GM13977 (cell line): ENCODE data around the gene ZNF804A.
A peak's percentile ranks its signal among the peaks of the same experiment; 100 is the strongest.

Experiments
- DNase-seq: peaks from one replicate; pipeline ENCODE4 v3.0.0; 2012; ENCODE audit warnings: low spot score
- in situ Hi-C: fragments of 300-500 bp; cut with MboI; formaldehyde crosslinking; loops from one replicate; pipeline ENCODE4 v1.12.0; 2022; ENCODE audit warnings: low sequenced_read_pairs, low pct_unique_long_range_greater_than_20kb, mixed read lengths, inconsistent platforms; ENCODE audit not compliant: unreplicated experiment
- TF ChIP-seq, protein P1 (sequence below): IDR thresholded peaks from 2 replicates; pipeline ENCODE4 v1.5.1; 2012; ENCODE audit warnings: mild to moderate bottlenecking, control low read depth; ENCODE audit not compliant: insufficient read depth; ENCODE audit errors: extremely low read depth, missing control alignments

Gene ZNF804A

GRCh38 chr2:184579226-184579625, 19.1 kb upstream of the ZNF804A start:
- in situ Hi-C loops = no loop called here
- TF ChIP-seq, protein P1, sequence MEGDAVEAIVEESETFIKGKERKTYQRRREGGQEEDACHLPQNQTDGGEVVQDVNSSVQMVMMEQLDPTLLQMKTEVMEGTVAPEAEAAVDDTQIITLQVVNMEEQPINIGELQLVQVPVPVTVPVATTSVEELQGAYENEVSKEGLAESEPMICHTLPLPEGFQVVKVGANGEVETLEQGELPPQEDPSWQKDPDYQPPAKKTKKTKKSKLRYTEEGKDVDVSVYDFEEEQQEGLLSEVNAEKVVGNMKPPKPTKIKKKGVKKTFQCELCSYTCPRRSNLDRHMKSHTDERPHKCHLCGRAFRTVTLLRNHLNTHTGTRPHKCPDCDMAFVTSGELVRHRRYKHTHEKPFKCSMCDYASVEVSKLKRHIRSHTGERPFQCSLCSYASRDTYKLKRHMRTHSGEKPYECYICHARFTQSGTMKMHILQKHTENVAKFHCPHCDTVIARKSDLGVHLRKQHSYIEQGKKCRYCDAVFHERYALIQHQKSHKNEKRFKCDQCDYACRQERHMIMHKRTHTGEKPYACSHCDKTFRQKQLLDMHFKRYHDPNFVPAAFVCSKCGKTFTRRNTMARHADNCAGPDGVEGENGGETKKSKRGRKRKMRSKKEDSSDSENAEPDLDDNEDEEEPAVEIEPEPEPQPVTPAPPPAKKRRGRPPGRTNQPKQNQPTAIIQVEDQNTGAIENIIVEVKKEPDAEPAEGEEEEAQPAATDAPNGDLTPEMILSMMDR = no peak
- no peak for DNase-seq

GRCh38 chr2:184581391-184581790, 16.9 kb upstream of the ZNF804A start:
- no peak for DNase-seq
- TF ChIP-seq, protein P1 = no peak
- in situ Hi-C loops = no loop called here

- no peak for DNase-seq
- TF ChIP-seq, protein P1 = no peak
- in situ Hi-C loops = no loop called here
Observed at GRCh38 chr2:184589261-184589660, 9.1 kb upstream of the ZNF804A start.

- in situ Hi-C loops = no loop called here
- peak; percentile 23 for DNase-seq
- TF ChIP-seq, protein P1 = peak; percentile 16
Observed at GRCh38 chr2:184596819-184597411, 1.4 kb upstream of the ZNF804A start.

- in situ Hi-C loops = no loop called here
- DNase-seq = peak; percentile 36
- TF ChIP-seq, protein P1 = no peak
Observed at GRCh38 chr2:184597571-184597991, 748 bp upstream of the ZNF804A start.

GRCh38 chr2:184598002-184598315, 370 bp upstream of the ZNF804A start:
- DNase-seq = no peak
- in situ Hi-C loops = no loop called here
- TF ChIP-seq, protein P1 = no peak
